ENCODE results near the gene S100Z. TPM values are rescaled to one million over a fixed set of nuclear protein-coding genes. Genes with fewer than 3 reads are reported as not detected.

S100Z gene
- total and polyA plus RNA-seq, 2 donors (not counting 1 experiment from before 2014, with no cell fraction given), result 1.0 to 2.4 TPM

- H3K79me2 ChIP-seq (ENCODE audit: control insufficient read depth, insufficient read depth, low read length), result no peaks in the 10 kb centered on the region
- Mint-ChIP-seq H3K4me3 (no peak overlapping the region), H3K9me3 (ENCODE audit: insufficient read depth) (no peaks in the 10 kb centered on the region), H3K27me3 (no peaks in the 10 kb centered on the region), H3K27ac (no peak overlapping the region), H3K4me1 (no peaks in the 10 kb centered on the region)
- intact Hi-C loops (cut with micrococcal nuclease), result loop anchor here (5.0 to 10.0 kb wide), 2 partner anchors 278 to 1405 kb away; no protein-coding TSS in a partner anchor
- H3K4me1 ChIP-seq (ENCODE audit: control insufficient read depth in 2 of 2, insufficient read depth in 2 of 2, low read length in 2 of 2), result peaks cover 0 to 2% of the 10 kb centered on the region in 2 donors
- ChIA-PET CTCF (interaction anchor here (1.4 to 3.5 kb wide), 3 partner anchors 10 to 625 kb away, joined by 4 to 15 read pairs (median 13); partner anchors contain the start of gene WDR41), POLR2A (no interaction called here)
- no peak overlapping the region for H2AFZ ChIP-seq (ENCODE audit: insufficient read depth, low read depth, low read length, poor library complexity, severe bottlenecking)
- no peak overlapping the region for H3K4me2 ChIP-seq (replicated peaks; ENCODE audit: low read depth, low read length, poor library complexity, severe bottlenecking)
- H3K36me3 ChIP-seq (replicated peaks in 1 of 2; ENCODE audit: control extremely low read depth in 1 of 2, control insufficient read depth in 1 of 2, extremely low read depth in 1 of 2, insufficient read depth in 2 of 2, low read length in 1 of 2), result no peaks in the 10 kb centered on the region
- H3K27me3 ChIP-seq (replicated peaks in 1 of 4; ENCODE audit: control extremely low read depth in 1 of 4, control insufficient read depth in 3 of 4, insufficient read depth in 4 of 4, low read length in 3 of 4), result no peaks in the 10 kb centered on the region
- H3K4me3 ChIP-seq (ENCODE audit: control extremely low read depth in 1 of 5, extremely low read depth in 1 of 5, insufficient read depth in 1 of 5, low read depth in 2 of 5, low read length in 4 of 5), result no peak overlapping the region
- H3K27ac ChIP-seq (ENCODE audit: low read length in 2 of 2), result no peak overlapping the region
- H4K20me1 ChIP-seq (ENCODE audit: control insufficient read depth, insufficient read depth, low read length, poor library complexity, severe bottlenecking), result no peaks in the 10 kb centered on the region
- no peaks in the 10 kb centered on the region for H3K9me3 ChIP-seq (ENCODE audit: control extremely low read depth in 1 of 3, control insufficient read depth in 2 of 3, insufficient read depth in 1 of 3, low read length in 2 of 3)
- no peak overlapping the region for H3K9ac ChIP-seq (ENCODE audit: low read length)
- no peak for DNase-seq
- WGBS (ENCODE audit: insufficient coverage), result no CpG with 5 or more reads among the region's 4 CpGs
- ATAC-seq (ENCODE audit: low read depth), result no peak
- no peak for TF ChIP-seq CTCF (IDR thresholded peaks at IDR 0.05)
- no peak for TF ChIP-seq EZH2 (IDR thresholded peaks at IDR 0.05; ENCODE audit: borderline replicate concordance, insufficient read depth, low read depth, low read length, poor library complexity, severe bottlenecking)
Observed at GRCh38 chr5:76867038-76867437, 17.2 kb downstream of the S100Z start.

- H3K4me3 Mint-ChIP-seq, result no peak overlapping the region
Observed at GRCh38 chr5:76867827-76868693, 18.2 kb downstream of the S100Z start.

More at GRCh38 chr5:76867827-76868693, 18.2 kb downstream of the S100Z start:
- Histone ChIP-seq H3K4me2 (replicated peaks; ENCODE audit: low read depth, low read length, poor library complexity, severe bottlenecking) (no peak overlapping the region), H3K27ac (ENCODE audit: low read length in 2 of 2) (no peak overlapping the region), H3K4me1 (ENCODE audit: control insufficient read depth in 2 of 2, insufficient read depth in 2 of 2, low read length in 2 of 2) (peaks cover 0 to 2% of the 10 kb centered on the region in 2 donors), H3K79me2 (ENCODE audit: control insufficient read depth, insufficient read depth, low read length) (no peaks in the 10 kb centered on the region), H3K9ac (ENCODE audit: low read length) (no peak overlapping the region), H3K9me3 (ENCODE audit: control extremely low read depth in 1 of 3, control insufficient read depth in 2 of 3, insufficient read depth in 1 of 3, low read length in 2 of 3) (no peaks in the 10 kb centered on the region), H4K20me1 (ENCODE audit: control insufficient read depth, insufficient read depth, low read length, poor library complexity, severe bottlenecking) (no peaks in the 10 kb centered on the region), H2AFZ (ENCODE audit: insufficient read depth, low read depth, low read length, poor library complexity, severe bottlenecking) (no peak overlapping the region), H3K27me3 (replicated peaks in 1 of 4; ENCODE audit: control extremely low read depth in 1 of 4, control insufficient read depth in 3 of 4, insufficient read depth in 4 of 4, low read length in 3 of 4) (no peaks in the 10 kb centered on the region), H3K36me3 (replicated peaks in 1 of 2; ENCODE audit: control extremely low read depth in 1 of 2, control insufficient read depth in 1 of 2, extremely low read depth in 1 of 2, insufficient read depth in 2 of 2, low read length in 1 of 2) (no peaks in the 10 kb centered on the region), H3K4me3 (ENCODE audit: control extremely low read depth in 1 of 5, extremely low read depth in 1 of 5, insufficient read depth in 1 of 5, low read depth in 2 of 5, low read length in 4 of 5) (no peak overlapping the region)
- TF ChIP-seq CTCF (IDR thresholded peaks at IDR 0.05) (peak; percentile 71), EZH2 (IDR thresholded peaks at IDR 0.05; ENCODE audit: borderline replicate concordance, insufficient read depth, low read depth, low read length, poor library complexity, severe bottlenecking) (no peak)
- Mint-ChIP-seq H3K27me3 (no peaks in the 10 kb centered on the region), H3K27ac (no peak overlapping the region), H3K4me1 (no peaks in the 10 kb centered on the region), H3K9me3 (ENCODE audit: insufficient read depth) (no peaks in the 10 kb centered on the region)
- POLR2A ChIA-PET, result no interaction called here
- ATAC-seq (ENCODE audit: low read depth) (peak; percentile 74), DNase-seq (peak; percentile 70)
- CTCF ChIA-PET, result interaction anchor here (0.5 to 3.5 kb wide), 8 partner anchors 11 to 1259 kb away, joined by 3 to 15 read pairs (median 4); partner anchors contain the start of genes AGGF1 and WDR41
- WGBS (ENCODE audit: insufficient coverage), result 100% methylated on average over 3 of the region's 8 CpGs
- intact Hi-C loops (cut with micrococcal nuclease), result loop anchor here (1.0 to 10.0 kb wide), 3 partner anchors 209 to 1404 kb away; no protein-coding TSS in a partner anchor
